Mesothelial cell of epicardium (in vitro differentiated cells): ENCODE data around the gene PNMT. TPM values are rescaled to one million over a fixed set of nuclear protein-coding genes. Genes with fewer than 3 reads are reported as not detected.

ENCODE experiments used
- DNase-seq, 2 experiments: peaks; one replicate each; pipeline ENCODE4 v3.0.0; 2021; ENCODE audit warnings: low spot score in 2 of 2; ENCODE audit not compliant: unreplicated experiment in 2 of 2
- H3K27ac Mint-ChIP-seq: 2 replicates; pipeline ENCODE4 v1.8.0; 2021; ENCODE audit warnings: mixed read lengths
- H3K27me3 Mint-ChIP-seq: 2 replicates; pipeline ENCODE4 v1.8.0; 2021; ENCODE audit warnings: low read depth, mixed read lengths
- H3K36me3 Mint-ChIP-seq: 2 replicates; pipeline ENCODE4 v1.8.0; 2021; ENCODE audit warnings: mixed read lengths
- H3K4me1 Mint-ChIP-seq: 2 replicates; pipeline ENCODE4 v1.8.0; 2021; ENCODE audit warnings: mixed read lengths
- H3K4me3 Mint-ChIP-seq: 2 replicates; pipeline ENCODE4 v1.8.0; 2021; ENCODE audit warnings: mild to moderate bottlenecking, moderate library complexity, mixed read lengths
- H3K9me3 Mint-ChIP-seq: 2 replicates; pipeline ENCODE4 v1.8.0; 2021; ENCODE audit warnings: mixed read lengths
- total RNA-seq: library from RNA; stranded (reverse); gene quantifications from 3 replicates; pipeline ENCODE4 v1.2.1, GENCODE V29; 2021
- TF ChIP-seq, protein P1 (sequence below): fragments of 200-600 bp; sonication (generic); IDR thresholded peaks from one replicate; pipeline ENCODE4 v1.5.0; 2021; ENCODE audit warnings: antibody characterized with exemption; ENCODE audit not compliant: unreplicated experiment

PNMT gene
- total RNA-seq, 1 donor from 2014 or later, result 1.7 TPM

DNA sequence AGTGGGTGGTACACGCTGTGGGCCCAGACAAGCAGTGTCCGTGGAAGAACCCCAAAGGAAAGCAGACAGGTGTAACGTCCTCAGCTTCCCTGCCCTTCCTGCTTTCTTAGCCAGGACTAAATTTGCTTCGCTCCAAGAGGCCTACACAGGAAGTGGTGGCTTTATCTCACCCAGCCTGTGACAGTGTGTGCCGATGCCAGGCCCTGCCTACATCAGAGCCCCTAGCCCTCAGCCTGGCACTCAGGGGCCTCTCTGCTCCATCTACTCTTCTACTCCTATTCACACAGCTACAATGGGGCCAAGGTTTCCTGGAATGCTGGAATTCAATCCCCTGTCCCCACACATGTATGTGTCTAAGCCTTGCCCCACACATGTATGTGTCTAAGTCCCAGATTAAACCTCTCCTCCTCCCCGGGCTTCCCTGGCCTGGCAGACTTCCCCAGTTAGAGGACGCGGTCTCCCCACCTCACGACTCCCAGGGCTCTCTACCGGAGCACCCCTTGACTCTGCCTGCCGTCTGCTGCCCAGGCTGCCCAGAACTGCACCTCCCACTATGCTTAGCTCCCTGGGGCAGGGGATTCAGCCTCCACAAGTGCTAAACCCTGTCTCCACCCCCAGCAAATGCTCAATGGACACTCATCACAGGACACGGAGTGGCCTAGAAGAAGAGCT, 11.4 kb downstream of the PNMT start:
- TF ChIP-seq, protein P1, sequence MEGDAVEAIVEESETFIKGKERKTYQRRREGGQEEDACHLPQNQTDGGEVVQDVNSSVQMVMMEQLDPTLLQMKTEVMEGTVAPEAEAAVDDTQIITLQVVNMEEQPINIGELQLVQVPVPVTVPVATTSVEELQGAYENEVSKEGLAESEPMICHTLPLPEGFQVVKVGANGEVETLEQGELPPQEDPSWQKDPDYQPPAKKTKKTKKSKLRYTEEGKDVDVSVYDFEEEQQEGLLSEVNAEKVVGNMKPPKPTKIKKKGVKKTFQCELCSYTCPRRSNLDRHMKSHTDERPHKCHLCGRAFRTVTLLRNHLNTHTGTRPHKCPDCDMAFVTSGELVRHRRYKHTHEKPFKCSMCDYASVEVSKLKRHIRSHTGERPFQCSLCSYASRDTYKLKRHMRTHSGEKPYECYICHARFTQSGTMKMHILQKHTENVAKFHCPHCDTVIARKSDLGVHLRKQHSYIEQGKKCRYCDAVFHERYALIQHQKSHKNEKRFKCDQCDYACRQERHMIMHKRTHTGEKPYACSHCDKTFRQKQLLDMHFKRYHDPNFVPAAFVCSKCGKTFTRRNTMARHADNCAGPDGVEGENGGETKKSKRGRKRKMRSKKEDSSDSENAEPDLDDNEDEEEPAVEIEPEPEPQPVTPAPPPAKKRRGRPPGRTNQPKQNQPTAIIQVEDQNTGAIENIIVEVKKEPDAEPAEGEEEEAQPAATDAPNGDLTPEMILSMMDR, result no peak
- Mint-ChIP-seq H3K27ac (no peak overlapping the region), H3K9me3 (no peaks in the 10 kb centered on the region), H3K4me3 (no peak overlapping the region), H3K27me3 (no peaks in the 10 kb centered on the region), H3K36me3 (peaks cover 18% of the 10 kb centered on the region), H3K4me1 (peaks cover 25% of the 10 kb centered on the region)
- DNase-seq, result no peak

- Mint-ChIP-seq H3K27me3 (no peaks in the 10 kb centered on the region), H3K4me1 (peaks cover 9% of the 10 kb centered on the region), H3K36me3 (peaks cover 22% of the 10 kb centered on the region), H3K27ac (no peak overlapping the region), H3K4me3 (no peak overlapping the region), H3K9me3 (no peaks in the 10 kb centered on the region)
- TF ChIP-seq, protein P1, result no peak
- DNase-seq, result no peak
Measured at GRCh38 chr17:39683295-39683939, 15.2 kb downstream of the PNMT start.

DNA sequence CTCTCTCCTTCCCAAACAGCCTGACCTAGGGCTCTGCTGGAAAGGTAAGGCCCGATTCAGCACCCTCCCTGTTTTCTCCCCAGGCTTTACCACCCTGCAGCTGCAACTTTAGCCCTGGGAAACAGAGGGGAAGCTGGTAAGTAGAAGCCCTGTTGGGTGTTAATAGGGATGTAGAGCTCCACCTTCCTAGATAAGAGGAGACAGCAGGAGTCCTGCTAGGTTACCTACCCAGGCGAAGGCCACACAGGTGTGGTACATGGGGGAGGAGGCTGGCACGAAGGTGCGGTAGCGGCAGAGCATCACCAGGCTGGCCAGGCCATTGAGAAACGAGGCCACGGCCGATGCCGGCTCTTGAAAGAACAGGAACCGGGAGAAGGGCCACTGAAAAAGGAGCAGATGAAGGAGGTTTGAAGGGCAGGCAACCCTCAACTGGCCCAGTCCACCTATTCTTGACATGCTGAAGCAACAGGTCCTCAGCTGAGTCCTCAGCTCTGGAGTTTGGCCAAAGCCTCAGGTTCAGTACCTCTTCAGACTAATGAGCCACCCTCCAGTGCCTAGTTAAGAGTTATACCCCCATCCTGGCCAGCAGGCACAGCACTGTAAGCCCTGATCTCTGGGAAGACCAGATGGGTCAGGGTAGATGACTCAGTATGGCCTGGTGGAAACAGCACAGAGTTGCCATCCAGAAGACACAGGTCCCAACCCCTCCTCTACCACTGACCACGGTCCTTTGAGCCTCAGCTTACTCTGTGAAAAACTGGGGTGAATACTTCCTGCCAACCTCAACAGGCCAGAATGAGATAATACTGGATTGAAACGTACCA, 16.3 kb downstream of the PNMT start:
- DNase-seq, result no peak
- no peaks in the 10 kb centered on the region for H3K27me3 Mint-ChIP-seq
- no peaks in the 10 kb centered on the region for H3K9me3 Mint-ChIP-seq
- H3K27ac Mint-ChIP-seq, result no peak overlapping the region
- peaks cover 22% of the 10 kb centered on the region for H3K36me3 Mint-ChIP-seq
- TF ChIP-seq, protein P1, result no peak
- H3K4me1 Mint-ChIP-seq, result peaks cover 18% of the 10 kb centered on the region
- H3K4me3 Mint-ChIP-seq, result no peak overlapping the region

DNA sequence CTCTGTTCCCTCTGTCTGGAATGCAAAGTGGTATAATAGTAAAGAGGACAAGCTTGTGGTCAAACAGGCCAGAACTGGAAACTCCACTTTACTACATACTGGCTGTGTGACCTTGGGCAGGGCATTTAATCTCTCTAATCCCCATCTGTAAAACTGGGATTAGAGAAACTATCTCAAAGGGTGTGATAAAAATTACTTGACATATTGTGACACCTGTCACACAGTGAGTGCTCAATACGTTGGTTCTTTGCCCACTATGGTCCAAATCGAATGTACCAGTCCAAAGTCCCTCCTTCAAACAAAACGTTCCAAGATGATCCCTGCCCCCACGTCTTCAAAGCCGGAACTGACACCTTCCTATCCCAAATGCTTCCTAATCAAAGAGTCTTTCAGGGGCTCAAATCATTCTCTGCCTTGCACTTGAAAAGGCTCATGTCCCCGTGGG, 18.9 kb downstream of the PNMT start:
- Mint-ChIP-seq H3K4me1 (peaks cover 18% of the 10 kb centered on the region), H3K27me3 (no peaks in the 10 kb centered on the region), H3K36me3 (peaks cover 10% of the 10 kb centered on the region), H3K27ac (peak overlapping the region; percentile 98), H3K9me3 (no peaks in the 10 kb centered on the region), H3K4me3 (peak overlapping the region; percentile 97)
- DNase-seq, result no peak
- TF ChIP-seq, protein P1, result no peak

DNA sequence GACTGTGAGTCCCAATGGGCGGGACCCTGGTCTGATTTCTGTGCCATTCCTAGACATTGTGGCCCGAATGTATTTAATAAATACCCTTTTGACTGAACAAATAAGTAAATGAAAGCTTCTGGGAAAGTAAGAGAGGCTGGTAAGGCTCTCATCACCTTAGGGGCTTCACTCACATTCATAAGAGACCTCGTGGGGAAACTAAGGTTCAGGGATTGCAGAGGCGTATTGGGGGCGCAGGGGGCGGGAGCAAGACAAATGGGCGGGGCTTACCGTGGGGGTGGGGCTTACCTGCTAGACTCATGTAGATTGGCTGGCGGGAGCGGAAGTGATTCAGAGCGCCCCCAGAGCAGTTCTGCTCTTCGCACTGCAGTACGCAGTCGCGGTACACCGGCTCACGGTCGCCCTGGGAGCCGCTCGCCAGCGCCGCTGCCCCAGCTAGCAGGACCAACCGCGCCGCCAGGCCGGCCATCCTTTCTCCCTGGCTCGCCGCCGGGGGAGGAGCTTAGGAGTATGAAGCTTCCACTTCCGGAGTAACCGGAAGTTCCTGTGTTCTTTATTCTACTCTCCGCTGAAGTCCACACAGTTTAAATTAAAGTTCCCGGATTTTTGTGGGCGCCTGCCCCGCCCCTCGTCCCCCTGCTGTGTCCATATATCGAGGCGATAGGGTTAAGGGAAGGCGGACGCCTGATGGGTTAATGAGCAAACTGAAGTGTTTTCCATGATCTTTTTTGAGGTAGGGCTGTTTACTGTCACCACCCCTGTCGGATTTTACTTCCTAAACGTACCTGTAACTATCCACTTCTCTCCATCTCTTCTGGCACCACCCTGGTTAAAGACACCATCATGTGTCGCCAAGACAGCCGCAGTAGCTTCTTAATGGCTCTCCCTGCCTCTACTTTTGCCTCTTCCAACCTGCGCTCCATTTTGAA, 19.6 kb downstream of the PNMT start, which contains the start of gene PGAP3:
Gene PGAP3, minus strand, starts transcription at position 512 of the 929 bp plus-strand sequence. Its CDS starts 43 bp downstream, at position 469.
- Mint-ChIP-seq H3K36me3 (peaks cover 10% of the 10 kb centered on the region), H3K4me3 (peak within 1 kb of the TSS; percentile 97)
- TF ChIP-seq, protein P1, result no peak

More for the DNA sequence above, 19.6 kb downstream of the PNMT start, which contains the start of gene PGAP3:
- peak; percentile 79 to 86 for DNase-seq
- no peaks in the 10 kb centered on the region for H3K9me3 Mint-ChIP-seq
- H3K4me1 Mint-ChIP-seq, result peaks cover 18% of the 10 kb centered on the region
- peak within 1 kb of the TSS; percentile 98 for H3K27ac Mint-ChIP-seq
- H3K27me3 Mint-ChIP-seq, result no peaks in the 10 kb centered on the region
